ENCODE measurements around the gene TNIP2. TPM values are rescaled to one million over a fixed set of nuclear protein-coding genes. Genes with fewer than 3 reads are reported as not detected.

Gene TNIP2
- total and polyA plus RNA-seq, 2 of the 13 experiments (the other 11 are each of a cell fraction or from before 2014, with no cell fraction given): 25.6 to 38.0 TPM

DNA sequence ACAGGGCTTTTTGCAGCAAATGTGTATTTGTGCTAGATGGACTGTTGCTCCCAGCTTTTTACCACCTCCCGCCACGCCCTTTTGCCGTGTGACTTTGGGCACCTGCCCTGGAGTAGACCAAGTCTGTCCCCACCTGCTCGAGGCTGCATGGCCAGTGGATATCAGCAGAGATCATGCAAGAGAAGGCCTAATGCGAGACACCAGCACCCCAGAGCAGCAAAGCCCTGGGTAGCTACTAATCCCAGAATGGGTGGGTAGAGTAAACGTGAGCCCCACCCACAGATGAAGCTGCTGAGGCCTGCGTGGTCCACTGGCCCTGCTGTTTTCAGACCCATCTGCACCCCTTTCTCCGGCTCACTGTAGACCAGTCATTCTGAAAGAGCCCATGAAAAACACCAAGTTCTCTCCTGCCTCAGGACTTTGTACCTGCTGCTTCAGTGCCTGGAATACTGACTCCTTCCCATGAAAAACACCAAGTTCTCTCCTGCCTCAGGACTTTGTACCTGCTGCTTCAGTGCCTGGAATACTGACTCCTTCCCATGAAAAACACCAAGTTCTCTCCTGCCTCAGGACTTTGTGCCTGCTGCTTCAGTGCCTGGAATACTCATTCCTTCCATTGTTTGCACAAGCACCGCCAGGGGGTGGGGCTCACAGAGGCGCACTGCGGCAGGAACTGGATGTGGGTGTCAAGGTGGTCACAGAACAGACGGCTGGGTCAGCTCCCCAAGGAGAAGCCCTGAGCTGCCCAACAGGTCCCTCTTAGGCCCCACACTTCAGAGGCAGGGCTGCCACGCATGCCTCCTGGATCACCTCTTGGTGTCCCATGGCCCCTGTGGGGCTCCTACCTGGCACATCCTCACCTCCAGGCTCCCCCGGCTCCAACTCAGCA is 5.1 kb upstream of the TNIP2 start (continued):
- TF ChIP-seq SRSF4 (IDR thresholded peaks at IDR 0.05; ENCODE audit: low read depth, low read length, poor library complexity, severe bottlenecking): no peak
- no peak for TF ChIP-seq HNRNPUL1 (IDR thresholded peaks at IDR 0.05; ENCODE audit: low read depth, low read length)
- no peak for TF ChIP-seq ZNF670 (CRISPR knock-in tag; IDR thresholded peaks at IDR 0.05; ENCODE audit: borderline replicate concordance)
- TF ChIP-seq ZNF790 (CRISPR knock-in tag; IDR thresholded peaks at IDR 0.05; ENCODE audit: borderline replicate concordance): 0 out of 2 replicates have a peak, but pooled peaks have one; percentile 25
- TF ChIP-seq, protein P1, sequence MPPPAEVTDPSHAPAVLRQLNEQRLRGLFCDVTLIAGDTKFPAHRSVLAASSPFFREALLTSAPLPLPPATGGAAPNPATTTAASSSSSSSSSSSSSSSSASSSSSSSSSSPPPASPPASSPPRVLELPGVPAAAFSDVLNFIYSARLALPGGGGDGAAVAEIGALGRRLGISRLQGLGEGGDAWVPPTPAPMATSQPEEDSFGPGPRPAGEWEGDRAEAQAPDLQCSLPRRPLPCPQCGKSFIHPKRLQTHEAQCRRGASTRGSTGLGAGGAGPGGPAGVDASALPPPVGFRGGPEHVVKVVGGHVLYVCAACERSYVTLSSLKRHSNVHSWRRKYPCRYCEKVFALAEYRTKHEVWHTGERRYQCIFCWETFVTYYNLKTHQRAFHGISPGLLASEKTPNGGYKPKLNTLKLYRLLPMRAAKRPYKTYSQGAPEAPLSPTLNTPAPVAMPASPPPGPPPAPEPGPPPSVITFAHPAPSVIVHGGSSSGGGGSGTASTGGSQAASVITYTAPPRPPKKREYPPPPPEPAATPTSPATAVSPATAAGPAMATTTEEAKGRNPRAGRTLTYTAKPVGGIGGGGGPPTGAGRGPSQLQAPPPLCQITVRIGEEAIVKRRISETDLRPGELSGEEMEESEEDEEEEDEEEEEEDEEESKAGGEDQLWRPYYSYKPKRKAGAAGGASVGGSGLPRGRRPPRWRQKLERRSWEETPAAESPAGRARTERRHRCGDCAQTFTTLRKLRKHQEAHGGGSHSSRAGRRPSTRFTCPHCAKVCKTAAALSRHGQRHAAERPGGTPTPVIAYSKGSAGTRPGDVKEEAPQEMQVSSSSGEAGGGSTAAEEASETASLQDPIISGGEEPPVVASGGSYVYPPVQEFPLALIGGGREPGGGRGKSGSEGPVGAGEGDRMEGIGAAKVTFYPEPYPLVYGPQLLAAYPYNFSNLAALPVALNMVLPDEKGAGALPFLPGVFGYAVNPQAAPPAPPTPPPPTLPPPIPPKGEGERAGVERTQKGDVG (CRISPR knock-in tag; IDR thresholded peaks at IDR 0.05; ENCODE audit: borderline replicate concordance): no peak
- peak; percentile 9 for TF ChIP-seq SKI (IDR thresholded peaks at IDR 0.05; ENCODE audit: partially characterized antibody)
- TF ChIP-seq, protein P2, sequence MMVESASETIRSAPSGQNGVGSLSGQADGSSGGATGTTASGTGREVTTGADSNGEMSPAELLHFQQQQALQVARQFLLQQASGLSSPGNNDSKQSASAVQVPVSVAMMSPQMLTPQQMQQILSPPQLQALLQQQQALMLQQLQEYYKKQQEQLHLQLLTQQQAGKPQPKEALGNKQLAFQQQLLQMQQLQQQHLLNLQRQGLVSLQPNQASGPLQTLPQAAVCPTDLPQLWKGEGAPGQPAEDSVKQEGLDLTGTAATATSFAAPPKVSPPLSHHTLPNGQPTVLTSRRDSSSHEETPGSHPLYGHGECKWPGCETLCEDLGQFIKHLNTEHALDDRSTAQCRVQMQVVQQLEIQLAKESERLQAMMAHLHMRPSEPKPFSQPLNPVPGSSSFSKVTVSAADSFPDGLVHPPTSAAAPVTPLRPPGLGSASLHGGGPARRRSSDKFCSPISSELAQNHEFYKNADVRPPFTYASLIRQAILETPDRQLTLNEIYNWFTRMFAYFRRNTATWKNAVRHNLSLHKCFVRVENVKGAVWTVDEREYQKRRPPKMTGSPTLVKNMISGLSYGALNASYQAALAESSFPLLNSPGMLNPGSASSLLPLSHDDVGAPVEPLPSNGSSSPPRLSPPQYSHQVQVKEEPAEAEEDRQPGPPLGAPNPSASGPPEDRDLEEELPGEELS (CRISPR knock-in tag; IDR thresholded peaks at IDR 0.05): peak; percentile 43; the same call in 1 of the 2 replicates
- TF ChIP-seq ZMAT3 (CRISPR knock-in tag; conservative IDR thresholded peaks at IDR 0.05): 0 out of 2 replicates have a peak, but pooled peaks have one; percentile 47
- TF ChIP-seq CHD4 (IDR thresholded peaks at IDR 0.05; ENCODE audit: borderline replicate concordance, low read length): no peak; the same call in 1 of the 2 replicates
- TF ChIP-seq CREM (IDR thresholded peaks at IDR 0.05): no peak
- no peak for TF ChIP-seq CREM (CRISPR knock-in tag; IDR thresholded peaks at IDR 0.05)
- TF ChIP-seq ZNF879 (CRISPR knock-in tag; IDR thresholded peaks at IDR 0.05): no peak
- TF ChIP-seq, protein P3, sequence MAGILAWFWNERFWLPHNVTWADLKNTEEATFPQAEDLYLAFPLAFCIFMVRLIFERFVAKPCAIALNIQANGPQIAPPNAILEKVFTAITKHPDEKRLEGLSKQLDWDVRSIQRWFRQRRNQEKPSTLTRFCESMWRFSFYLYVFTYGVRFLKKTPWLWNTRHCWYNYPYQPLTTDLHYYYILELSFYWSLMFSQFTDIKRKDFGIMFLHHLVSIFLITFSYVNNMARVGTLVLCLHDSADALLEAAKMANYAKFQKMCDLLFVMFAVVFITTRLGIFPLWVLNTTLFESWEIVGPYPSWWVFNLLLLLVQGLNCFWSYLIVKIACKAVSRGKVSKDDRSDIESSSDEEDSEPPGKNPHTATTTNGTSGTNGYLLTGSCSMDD (CRISPR knock-in tag; IDR thresholded peaks at IDR 0.05): no peak
- TF ChIP-seq ZNF354B (CRISPR knock-in tag; IDR thresholded peaks at IDR 0.05): no peak
- TF ChIP-seq, protein P4, sequence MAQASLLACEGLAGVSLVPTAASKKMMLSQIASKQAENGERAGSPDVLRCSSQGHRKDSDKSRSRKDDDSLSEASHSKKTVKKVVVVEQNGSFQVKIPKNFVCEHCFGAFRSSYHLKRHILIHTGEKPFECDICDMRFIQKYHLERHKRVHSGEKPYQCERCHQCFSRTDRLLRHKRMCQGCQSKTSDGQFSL (CRISPR knock-in tag; IDR thresholded peaks at IDR 0.05): no peak
- no peak for TF ChIP-seq ZNF329 (CRISPR knock-in tag; IDR thresholded peaks at IDR 0.05; ENCODE audit: low read depth)
- TF ChIP-seq, protein P5, sequence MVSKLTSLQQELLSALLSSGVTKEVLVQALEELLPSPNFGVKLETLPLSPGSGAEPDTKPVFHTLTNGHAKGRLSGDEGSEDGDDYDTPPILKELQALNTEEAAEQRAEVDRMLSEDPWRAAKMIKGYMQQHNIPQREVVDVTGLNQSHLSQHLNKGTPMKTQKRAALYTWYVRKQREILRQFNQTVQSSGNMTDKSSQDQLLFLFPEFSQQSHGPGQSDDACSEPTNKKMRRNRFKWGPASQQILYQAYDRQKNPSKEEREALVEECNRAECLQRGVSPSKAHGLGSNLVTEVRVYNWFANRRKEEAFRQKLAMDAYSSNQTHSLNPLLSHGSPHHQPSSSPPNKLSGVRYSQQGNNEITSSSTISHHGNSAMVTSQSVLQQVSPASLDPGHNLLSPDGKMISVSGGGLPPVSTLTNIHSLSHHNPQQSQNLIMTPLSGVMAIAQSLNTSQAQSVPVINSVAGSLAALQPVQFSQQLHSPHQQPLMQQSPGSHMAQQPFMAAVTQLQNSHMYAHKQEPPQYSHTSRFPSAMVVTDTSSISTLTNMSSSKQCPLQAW (CRISPR knock-in tag; IDR thresholded peaks at IDR 0.05): peak; percentile 21; the same call in 1 of the 2 replicates
- TF ChIP-seq, protein P6, sequence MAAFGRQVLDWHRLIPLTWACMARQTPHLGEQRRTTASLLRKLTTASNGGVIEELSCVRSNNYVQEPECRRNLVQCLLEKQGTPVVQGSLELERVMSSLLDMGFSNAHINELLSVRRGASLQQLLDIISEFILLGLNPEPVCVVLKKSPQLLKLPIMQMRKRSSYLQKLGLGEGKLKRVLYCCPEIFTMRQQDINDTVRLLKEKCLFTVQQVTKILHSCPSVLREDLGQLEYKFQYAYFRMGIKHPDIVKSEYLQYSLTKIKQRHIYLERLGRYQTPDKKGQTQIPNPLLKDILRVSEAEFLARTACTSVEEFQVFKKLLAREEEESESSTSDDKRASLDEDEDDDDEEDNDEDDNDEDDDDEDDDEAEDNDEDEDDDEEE (CRISPR knock-in tag; IDR thresholded peaks at IDR 0.05): no peak; the same call in 1 of the 2 replicates
